DND-41 (cell line): ENCODE measurements around the gene PPP6R1.

Experiments
- ATAC-seq: fragments of 200-7000 bp; cut with Tn5 transposase; 3 replicates; pipeline ENCODE4 v1.9.1; 2021; ENCODE audit warnings: low read depth; ENCODE audit not compliant: insufficient read depth
- DNase-seq: peaks from one replicate; pipeline ENCODE4 v3.0.0-alpha.2; 2020
- H2AFZ ChIP-seq: 2 replicates; pipeline ENCODE4 v1.6.0; 2012; ENCODE audit warnings: low read depth, low read length
- H3K27ac ChIP-seq: 2 replicates; pipeline ENCODE4 v1.5.1; 2012; ENCODE audit warnings: low read length, inconsistent platforms
- H3K27me3 ChIP-seq: fragments of 200-600 bp; sonication (generic); 2 replicates; pipeline ENCODE4 v1.6.0; 2012; ENCODE audit warnings: low read length, mild to moderate bottlenecking, inconsistent platforms; ENCODE audit not compliant: insufficient read depth, poor library complexity
- H3K36me3 ChIP-seq: 2 replicates; pipeline ENCODE4 v1.5.1; 2012; ENCODE audit warnings: low read length, inconsistent platforms; ENCODE audit not compliant: insufficient read depth
- H3K4me1 ChIP-seq: 2 replicates; pipeline ENCODE4 v1.5.1; 2012; ENCODE audit warnings: mild to moderate bottlenecking, low read length; ENCODE audit not compliant: insufficient read depth
- H3K4me2 ChIP-seq: 2 replicates; pipeline ENCODE4 v1.6.0; 2012; ENCODE audit warnings: mild to moderate bottlenecking, moderate library complexity, low read length, inconsistent platforms; ENCODE audit not compliant: insufficient read depth
- H3K4me3 ChIP-seq, 2 experiments: fragments of 200-600 bp in 1 of 2; shearing (Covaris generic) in 1 of 2; 2 replicates each; pipeline ENCODE4 v1.5.1; 2012 to 2016; ENCODE audit warnings: inconsistent platforms in 2 of 2, low read length in 2 of 2, mild to moderate bottlenecking in 2 of 2, low read depth in 1 of 2, moderate library complexity in 1 of 2
- H3K79me2 ChIP-seq: 2 replicates; pipeline ENCODE4 v1.6.0; 2012; ENCODE audit warnings: low read length, inconsistent platforms; ENCODE audit not compliant: insufficient read depth
- H3K9ac ChIP-seq: 2 replicates; pipeline ENCODE4 v1.6.0; 2012; ENCODE audit warnings: low read depth, mild to moderate bottlenecking, inconsistent platforms, low read length, moderate library complexity
- H3K9me3 ChIP-seq: 2 replicates; pipeline ENCODE4 v1.5.1; 2012; ENCODE audit warnings: low read length, moderate library complexity, mild to moderate bottlenecking, inconsistent platforms; ENCODE audit not compliant: insufficient read depth, severe bottlenecking
- H4K20me1 ChIP-seq: 2 replicates; pipeline ENCODE4 v1.6.0; 2012; ENCODE audit warnings: low read length; ENCODE audit not compliant: insufficient read depth
- CTCF ChIP-seq: IDR thresholded peaks from 2 replicates; pipeline ENCODE4 v1.5.1; 2012; ENCODE audit warnings: borderline replicate concordance, low read length, moderate library complexity, mild to moderate bottlenecking; ENCODE audit not compliant: poor library complexity, severe bottlenecking; ENCODE audit errors: extremely low read depth
- EZH2 ChIP-seq: IDR thresholded peaks from 3 replicates; pipeline ENCODE4 v1.6.1; 2012; ENCODE audit warnings: borderline replicate concordance, low read depth, mild to moderate bottlenecking, moderate library complexity, low read length, inconsistent platforms; ENCODE audit not compliant: severe bottlenecking

The PPP6R1 gene

GRCh38 chr19:55246462-55247451 lies 12.1 kb downstream of the PPP6R1 start:
- no peaks in the 10 kb centered on the region for H3K9me3 ChIP-seq
- peaks cover 64% of the 10 kb centered on the region for H3K79me2 ChIP-seq
- H2AFZ ChIP-seq, result no peak overlapping the region
- DNase-seq (no peak), ATAC-seq (no peak)
- no peak overlapping the region for H3K4me3 ChIP-seq
- H4K20me1 ChIP-seq, result peaks cover 72% of the 10 kb centered on the region
- TF ChIP-seq EZH2 (no peak), CTCF (no peak)
- H3K36me3 ChIP-seq, result peaks cover 89% of the 10 kb centered on the region
- H3K9ac ChIP-seq, result no peak overlapping the region
- H3K27me3 ChIP-seq, result no peaks in the 10 kb centered on the region
- no peak overlapping the region for H3K4me2 ChIP-seq
- no peaks in the 10 kb centered on the region for H3K4me1 ChIP-seq
- H3K27ac ChIP-seq, result no peak overlapping the region

GRCh38 chr19:55245236-55245904 lies 13.4 kb downstream of the PPP6R1 start:
- no peak for DNase-seq
- no peak for ATAC-seq
- no peak overlapping the region for H2AFZ ChIP-seq
- TF ChIP-seq CTCF, result no peak
- no peak for TF ChIP-seq EZH2
- peaks cover 65% of the 10 kb centered on the region for H4K20me1 ChIP-seq
- H3K4me3 ChIP-seq, result no peak overlapping the region
- H3K9me3 ChIP-seq, result no peaks in the 10 kb centered on the region
- H3K9ac ChIP-seq, result no peak overlapping the region
- H3K4me2 ChIP-seq, result no peak overlapping the region
- no peak overlapping the region for H3K27ac ChIP-seq
- H3K4me1 ChIP-seq, result no peaks in the 10 kb centered on the region
- peaks cover 88% of the 10 kb centered on the region for H3K36me3 ChIP-seq
- H3K79me2 ChIP-seq, result peaks cover 50% of the 10 kb centered on the region
- no peaks in the 10 kb centered on the region for H3K27me3 ChIP-seq

- Histone ChIP-seq H3K36me3 (peaks cover 92% of the 10 kb centered on the region), H3K9ac (no peak overlapping the region), H3K79me2 (peaks cover 38% of the 10 kb centered on the region), H3K9me3 (no peaks in the 10 kb centered on the region), H2AFZ (no peak overlapping the region), H3K4me3 (no peak overlapping the region), H3K4me1 (no peaks in the 10 kb centered on the region), H3K4me2 (no peak overlapping the region), H3K27me3 (no peaks in the 10 kb centered on the region), H3K27ac (no peak overlapping the region), H4K20me1 (peaks cover 62% of the 10 kb centered on the region)
- ATAC-seq (no peak), DNase-seq (no peak)
- TF ChIP-seq CTCF (no peak), EZH2 (no peak)
These were observed 14.7 kb downstream of the PPP6R1 start for GRCh38 chr19:55244004-55244680.
